Ovary (tissue), 9 donors: ENCODE results near the gene EMID1. TPM values are rescaled to one million over a fixed set of nuclear protein-coding genes. Genes with fewer than 3 reads are reported as not detected.
A peak's percentile ranks its signal among the peaks of the same experiment; 100 is the strongest.

Experiments used
- DNase-seq, 5 donors: peaks; one replicate each; pipeline ENCODE4 v3.0.0-alpha.2; 2019 to 2020
- H3K27ac ChIP-seq, 2 donors: fragments of 200-600 bp; one replicate each; pipeline versions ENCODE4 v1.5.1 to v1.8.0; 2019 to 2022
- H3K27me3 ChIP-seq: fragments of 200-600 bp; one replicate; pipeline ENCODE4 v1.8.0; 2022
- H3K36me3 ChIP-seq: fragments of 200-600 bp; sonication (generic); one replicate; pipeline ENCODE4 v1.5.1; 2019
- H3K4me1 ChIP-seq: one replicate; pipeline ENCODE4 v1.8.1; 2013; ENCODE audit warnings: mild to moderate bottlenecking, moderate library complexity; ENCODE audit not compliant: insufficient read depth
- H3K4me3 ChIP-seq: fragments of 200-600 bp; sonication (generic); one replicate; pipeline ENCODE4 v1.5.1; 2017
- H3K9me3 ChIP-seq, 2 donors: fragments of 200-600 bp in 1 of 2; sonication (generic) in 1 of 2; one replicate each; pipeline versions ENCODE4 v1.5.1 to v1.8.1; 2013 to 2019; ENCODE audit warnings: mild to moderate bottlenecking in 1 of 2, moderate library complexity in 1 of 2
- EP300 ChIP-seq: sonication (generic); formaldehyde crosslinking; IDR thresholded peaks from one replicate; pipeline ENCODE4 v1.6.1; 2017; ENCODE audit warnings: antibody characterized with exemption
- POLR2A ChIP-seq: fragments of 450-650 bp; IDR thresholded peaks from one replicate; pipeline ENCODE4 v1.6.1; 2017; ENCODE audit warnings: antibody characterized with exemption, mild to moderate bottlenecking, moderate library complexity
- WGBS, 3 donors: extraction: QIAGEN DNeasy Blood & Tissue Kit in 1 of 3; methylation state at CpG; one replicate each; pipeline versions ENCODE4 v1.1.5 to v1.1.7; 2013 to 2017; 5-methylcytosine and 5-hydroxymethylcytosine counted together
- intact Hi-C, 4 donors: fragments of 100-400 bp; cut with DNase I; formaldehyde crosslinking; loops; one replicate each; pipeline versions ENCODE4 v1.11.0 to v1.15.1; 2022 to 2023
- polyA plus RNA-seq, 2 donors: library from polyadenylated mRNA; stranded (reverse); fragments of 200-250 nt in 1 of 2; fragments of 350-450 nt in 1 of 2; fragmentation: Illumina TruSeq in 1 of 2; extraction: RNeasy Lipid Tissue Mini Kit (QIAGEN cat#74804) in 1 of 2; gene quantifications; one replicate each; pipeline ENCODE4 v1.2.3, GENCODE V29; 2013 to 2014
- total RNA-seq, 7 donors: library from RNA; depleted of rRNA in 2 of 7; stranded (reverse); fragments of >200 nt in 2 of 7; fragmentation: NEBNext Ultra II Directional in 3 of 7; extraction: Animal tissue kit (Norgen Biotek cat#: 25700) in 3 of 7; gene quantifications; one replicate each; pipeline versions ENCODE4 v1.1.0 to v1.2.4, GENCODE V29; 2016 to 2023
- TF ChIP-seq, protein P1 (sequence below), 3 donors: fragments of 450-650 bp in 2 of 3; fragments of 200-600 bp in 1 of 3; IDR thresholded peaks; one replicate each; pipeline versions ENCODE4 v1.5.1 to v1.8.0; 2016 to 2022; ENCODE audit warnings: antibody characterized with exemption in 3 of 3, mild to moderate bottlenecking in 1 of 3
- donor health status: DM: no; HTN: no; CAD: no; lungs with moderate emphysema.
- donor health status: DM: no; HTN: no; CAD: no.
- donor health status: Bipolar disorder and iron deficiency.
- donor health status: DM: yes; HTN: yes; CAD: no.
- donor health status: DM: no; HTN: no; CAD: no.
- donor health status: DM: yes; HTN: yes; CAD: no.

The EMID1 gene
- total and polyA plus RNA-seq, 9 donors = 2.6 to 11.2 (median 8.6) TPM

DNA sequence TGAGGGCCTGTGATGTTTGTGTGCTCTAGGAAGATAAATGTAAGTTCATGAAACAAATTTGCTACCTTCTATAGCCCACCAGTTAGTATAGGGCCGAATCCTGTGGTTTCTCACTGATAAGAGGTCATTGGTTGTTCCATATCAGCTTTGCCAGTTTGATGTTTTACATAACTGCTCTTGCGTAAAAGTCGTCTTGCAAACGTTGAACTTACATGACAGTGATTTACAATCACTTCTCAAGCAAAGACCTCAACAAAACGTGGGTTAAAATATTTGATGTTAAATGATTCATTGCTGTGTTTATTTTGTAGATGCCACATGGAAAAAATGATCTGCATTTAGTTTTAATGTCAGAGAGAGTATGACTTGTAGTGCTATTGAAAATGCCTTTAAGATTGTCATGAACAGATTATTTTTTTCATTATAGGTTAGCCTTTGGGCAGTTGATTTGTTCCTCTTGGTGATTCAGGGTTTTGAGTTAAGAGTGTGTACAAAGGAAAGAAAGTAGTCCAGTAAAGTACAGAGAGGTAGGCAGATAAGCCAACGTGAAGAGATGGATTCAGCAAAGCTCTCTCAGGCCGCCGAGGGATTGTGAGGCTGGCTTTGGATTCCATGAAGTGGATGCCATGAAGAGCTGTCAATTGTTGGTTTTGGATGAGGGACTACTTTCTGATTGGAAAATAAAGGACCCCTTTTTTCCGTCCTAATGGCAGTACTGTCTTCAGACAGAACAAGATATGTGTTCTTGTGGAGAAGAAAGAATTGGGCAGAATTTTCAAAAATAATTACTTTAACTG is 65.0 kb downstream of the EMID1 start:
- Histone ChIP-seq H3K4me3 (peak overlapping the region; percentile 98), H3K27me3 (no peaks in the 10 kb centered on the region), H3K4me1 (peaks cover 11% of the 10 kb centered on the region), H3K9me3 (no peaks in the 10 kb centered on the region), H3K36me3 (no peaks in the 10 kb centered on the region), H3K27ac (no peak overlapping the region)
- no peak for DNase-seq
- WGBS, 3 donors = 12 to 17% (median 17%) methylated on average over 9 of the region's 9 CpGs
- TF ChIP-seq EP300 = no peak
- TF ChIP-seq, protein P1, sequence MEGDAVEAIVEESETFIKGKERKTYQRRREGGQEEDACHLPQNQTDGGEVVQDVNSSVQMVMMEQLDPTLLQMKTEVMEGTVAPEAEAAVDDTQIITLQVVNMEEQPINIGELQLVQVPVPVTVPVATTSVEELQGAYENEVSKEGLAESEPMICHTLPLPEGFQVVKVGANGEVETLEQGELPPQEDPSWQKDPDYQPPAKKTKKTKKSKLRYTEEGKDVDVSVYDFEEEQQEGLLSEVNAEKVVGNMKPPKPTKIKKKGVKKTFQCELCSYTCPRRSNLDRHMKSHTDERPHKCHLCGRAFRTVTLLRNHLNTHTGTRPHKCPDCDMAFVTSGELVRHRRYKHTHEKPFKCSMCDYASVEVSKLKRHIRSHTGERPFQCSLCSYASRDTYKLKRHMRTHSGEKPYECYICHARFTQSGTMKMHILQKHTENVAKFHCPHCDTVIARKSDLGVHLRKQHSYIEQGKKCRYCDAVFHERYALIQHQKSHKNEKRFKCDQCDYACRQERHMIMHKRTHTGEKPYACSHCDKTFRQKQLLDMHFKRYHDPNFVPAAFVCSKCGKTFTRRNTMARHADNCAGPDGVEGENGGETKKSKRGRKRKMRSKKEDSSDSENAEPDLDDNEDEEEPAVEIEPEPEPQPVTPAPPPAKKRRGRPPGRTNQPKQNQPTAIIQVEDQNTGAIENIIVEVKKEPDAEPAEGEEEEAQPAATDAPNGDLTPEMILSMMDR (IDR thresholded peaks at IDR 0.05) = no peak
- TF ChIP-seq POLR2A = no peak
- intact Hi-C loops = no loop called here

GRCh38 chr22:29272624-29273023 is 66.9 kb downstream of the EMID1 start:
- Histone ChIP-seq H3K27ac (no peak overlapping the region), H3K36me3 (no peaks in the 10 kb centered on the region)

GRCh38 chr22:29275167-29275566 is 69.5 kb downstream of the EMID1 start:
- TF ChIP-seq POLR2A (no peak), EP300 (no peak)
- TF ChIP-seq, protein P1 (IDR thresholded peaks at IDR 0.05) = no peak
- Histone ChIP-seq H3K4me1 (peaks cover 4% of the 10 kb centered on the region), H3K9me3 (no peaks in the 10 kb centered on the region), H3K4me3 (no peak overlapping the region), H3K36me3 (no peaks in the 10 kb centered on the region), H3K27me3 (no peaks in the 10 kb centered on the region), H3K27ac (no peak overlapping the region)
- 53 to 71% (median 62%) methylated on average over 3 of the region's 3 CpGs for WGBS, 3 donors
- intact Hi-C loops = no loop called here
- no peak for DNase-seq

More at GRCh38 chr22:29272624-29273023, 66.9 kb downstream of the EMID1 start:
- intact Hi-C loops = no loop called here
- Histone ChIP-seq H3K4me1 (peaks cover 4% of the 10 kb centered on the region), H3K27me3 (no peaks in the 10 kb centered on the region), H3K9me3 (no peaks in the 10 kb centered on the region), H3K4me3 (no peak overlapping the region)
- no peak for TF ChIP-seq POLR2A
- TF ChIP-seq, protein P1 (IDR thresholded peaks at IDR 0.05) = no peak
- TF ChIP-seq EP300 = no peak
- no peak for DNase-seq
- WGBS, 3 donors = 81 to 84% (median 83%) methylated on average over 2 of the region's 2 CpGs

GRCh38 chr22:29275819-29276565 is 70.3 kb downstream of the EMID1 start:
- TF ChIP-seq EP300 = no peak
- TF ChIP-seq, protein P1 (IDR thresholded peaks at IDR 0.05) = no peak
- no peak for DNase-seq
- Histone ChIP-seq H3K27ac (no peak overlapping the region), H3K27me3 (no peaks in the 10 kb centered on the region), H3K36me3 (no peaks in the 10 kb centered on the region), H3K4me1 (peaks cover 2% of the 10 kb centered on the region), H3K9me3 (no peaks in the 10 kb centered on the region), H3K4me3 (no peak overlapping the region)
- WGBS, 3 donors = 69 to 71% (median 70%) methylated on average over 3 of the region's 3 CpGs
- intact Hi-C loops = no loop called here
